Thoracic aorta (tissue), 2 donors: ENCODE results near the gene MED15. TPM values are rescaled to one million over a fixed set of nuclear protein-coding genes. Genes with fewer than 3 reads are reported as not detected.

Experiments used
- ATAC-seq: fragments of 150-250 bp; one replicate; pipeline ENCODE4 v1.8.0; 2017; ENCODE audit warnings: low read depth; ENCODE audit not compliant: insufficient number of reproducible peaks, low FRiP score
- DNase-seq: peaks from one replicate; pipeline ENCODE4 v3.0.0-alpha.2; 2020; ENCODE audit warnings: low spot score
- H3K27ac ChIP-seq, 2 donors: fragments of 200-600 bp; sonication (generic); 1 replicate in 1 of 2; 2 replicates in 1 of 2; pipeline ENCODE4 v1.5.1; 2016; ENCODE audit warnings: mild to moderate bottlenecking in 2 of 2, moderate library complexity in 2 of 2
- H3K27me3 ChIP-seq: fragments of 200-600 bp; sonication (generic); replicated peaks from 2 replicates; pipeline ENCODE4 v1.6.0; 2016; ENCODE audit warnings: mild to moderate bottlenecking; ENCODE audit not compliant: insufficient read depth
- H3K36me3 ChIP-seq: fragments of 200-600 bp; sonication (generic); one replicate; pipeline ENCODE4 v1.5.1; 2016
- H3K4me1 ChIP-seq, 2 donors: fragments of 200-600 bp; sonication (generic); 1 replicate in 1 of 2; 2 replicates in 1 of 2; pipeline versions ENCODE4 v1.5.1 to v1.6.0; 2016; ENCODE audit warnings: low read depth in 2 of 2, mild to moderate bottlenecking in 1 of 2; ENCODE audit not compliant: control insufficient read depth in 1 of 2
- H3K4me3 ChIP-seq: fragments of 200-600 bp; sonication (generic); 2 replicates; pipeline ENCODE4 v1.5.1; 2016; ENCODE audit warnings: mild to moderate bottlenecking
- H3K9me3 ChIP-seq: fragments of 200-600 bp; sonication (generic); 2 replicates; pipeline ENCODE4 v1.5.1; 2016
- CTCF ChIP-seq: fragments of 200-600 bp; sonication (generic); IDR thresholded peaks from one replicate; pipeline ENCODE4 v1.5.1; 2019; ENCODE audit warnings: antibody characterized with exemption
- total RNA-seq, 2 donors: library from RNA; depleted of rRNA; stranded (reverse); fragments of >200 nt; gene quantifications; one replicate each; pipeline versions ENCODE4 v1.1.0 to v1.2.3, GENCODE V29; 2016

Gene MED15
- total RNA-seq, 2 donors from 2014 or later = 78.9 to 98.6 TPM

DNA sequence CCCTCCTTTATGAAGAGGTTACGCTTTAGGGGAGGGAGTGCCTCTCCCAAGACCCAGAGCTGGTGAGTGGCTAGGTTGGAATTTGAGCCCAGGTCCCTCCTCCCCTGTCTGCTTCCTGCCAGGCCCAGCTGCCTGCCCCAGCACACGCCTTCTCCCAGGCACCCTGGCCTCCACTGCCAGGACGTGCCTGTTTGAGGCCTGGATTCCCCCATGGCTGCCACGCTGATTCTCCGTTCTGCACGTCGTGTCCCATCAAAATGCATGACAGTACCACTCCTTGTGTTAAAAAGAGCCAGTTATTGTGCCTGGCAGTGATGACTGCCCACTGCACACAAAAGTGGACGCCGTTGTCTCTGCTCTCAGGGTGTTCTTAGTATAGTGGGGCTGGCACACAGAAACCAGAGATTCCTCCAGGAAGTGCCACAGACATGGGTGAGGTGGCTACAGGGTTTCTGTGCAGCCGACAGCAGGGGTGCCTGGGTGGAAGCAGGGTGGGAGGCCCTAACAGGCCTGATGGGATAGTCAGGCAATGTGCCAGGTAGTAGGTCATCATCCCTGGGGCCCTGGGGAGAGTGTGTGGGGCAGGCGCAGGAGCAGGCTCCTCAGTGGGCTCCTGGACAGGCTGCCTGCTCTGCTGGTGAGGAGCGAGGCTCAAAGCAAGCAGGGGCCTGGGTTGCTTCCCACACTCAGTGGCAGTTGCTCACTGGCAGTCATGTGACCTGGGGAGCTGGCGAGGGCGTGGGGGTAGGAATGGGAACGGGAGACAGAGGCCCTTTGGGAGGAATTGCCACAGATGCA lies 24.2 kb downstream of the MED15 start:
- DNase-seq (no peak), ATAC-seq (peak; percentile 84)
- TF ChIP-seq CTCF = no peak
- Histone ChIP-seq H3K27me3 (no peaks in the 10 kb centered on the region), H3K36me3 (no peaks in the 10 kb centered on the region), H3K27ac (peak overlapping the region; percentile 89 to 93), H3K4me1 (peaks cover 41 to 54% of the 10 kb centered on the region in 2 donors), H3K4me3 (peak overlapping the region; percentile 39), H3K9me3 (no peaks in the 10 kb centered on the region)

DNA sequence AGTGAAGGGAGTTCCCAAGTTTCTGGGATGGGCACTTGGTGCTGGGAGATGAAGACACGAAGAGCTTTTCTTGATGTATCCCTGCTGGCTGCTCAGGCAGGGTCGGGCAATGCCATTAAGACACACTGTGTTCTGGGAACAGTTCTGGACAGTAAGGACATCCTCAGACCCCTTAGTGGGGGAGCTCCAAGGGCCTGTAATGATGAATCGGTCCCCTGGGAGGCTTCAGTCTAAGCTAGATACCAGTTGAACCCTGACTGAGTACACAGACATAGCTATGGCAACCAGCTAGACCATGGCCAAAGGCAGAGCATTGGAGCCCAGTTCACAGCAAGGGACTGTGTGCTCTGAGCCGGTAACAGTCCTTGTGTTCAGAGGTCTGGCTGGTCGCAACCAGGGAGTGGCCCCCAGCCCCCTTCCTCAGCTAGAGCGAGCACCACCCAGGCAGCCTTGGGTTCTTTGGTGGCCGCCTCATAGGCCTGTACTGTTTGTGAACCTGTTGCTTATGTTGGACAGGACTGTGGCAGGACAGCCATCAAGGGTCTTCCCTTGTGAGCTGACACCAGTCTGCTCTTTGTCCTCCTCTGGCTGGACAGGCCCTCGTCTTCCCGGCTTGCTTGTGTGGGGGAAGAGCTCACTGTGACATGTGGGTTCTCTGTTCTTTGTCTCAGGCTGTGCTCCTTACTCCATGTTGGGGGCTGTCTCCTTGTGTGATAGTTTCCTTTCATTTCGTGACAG lies 25.0 kb downstream of the MED15 start:
- ATAC-seq = peak; percentile 9
- H3K4me1 ChIP-seq = peaks cover 38 to 55% of the 10 kb centered on the region in 2 donors
- H3K9me3 ChIP-seq = no peaks in the 10 kb centered on the region
- DNase-seq = no peak
- peaks cover 7% of the 10 kb centered on the region for H3K36me3 ChIP-seq
- H3K27me3 ChIP-seq = no peaks in the 10 kb centered on the region
- H3K4me3 ChIP-seq = peak overlapping the region; percentile 39
- TF ChIP-seq CTCF = no peak
- peak overlapping the region; percentile 89 to 93 for H3K27ac ChIP-seq

DNA sequence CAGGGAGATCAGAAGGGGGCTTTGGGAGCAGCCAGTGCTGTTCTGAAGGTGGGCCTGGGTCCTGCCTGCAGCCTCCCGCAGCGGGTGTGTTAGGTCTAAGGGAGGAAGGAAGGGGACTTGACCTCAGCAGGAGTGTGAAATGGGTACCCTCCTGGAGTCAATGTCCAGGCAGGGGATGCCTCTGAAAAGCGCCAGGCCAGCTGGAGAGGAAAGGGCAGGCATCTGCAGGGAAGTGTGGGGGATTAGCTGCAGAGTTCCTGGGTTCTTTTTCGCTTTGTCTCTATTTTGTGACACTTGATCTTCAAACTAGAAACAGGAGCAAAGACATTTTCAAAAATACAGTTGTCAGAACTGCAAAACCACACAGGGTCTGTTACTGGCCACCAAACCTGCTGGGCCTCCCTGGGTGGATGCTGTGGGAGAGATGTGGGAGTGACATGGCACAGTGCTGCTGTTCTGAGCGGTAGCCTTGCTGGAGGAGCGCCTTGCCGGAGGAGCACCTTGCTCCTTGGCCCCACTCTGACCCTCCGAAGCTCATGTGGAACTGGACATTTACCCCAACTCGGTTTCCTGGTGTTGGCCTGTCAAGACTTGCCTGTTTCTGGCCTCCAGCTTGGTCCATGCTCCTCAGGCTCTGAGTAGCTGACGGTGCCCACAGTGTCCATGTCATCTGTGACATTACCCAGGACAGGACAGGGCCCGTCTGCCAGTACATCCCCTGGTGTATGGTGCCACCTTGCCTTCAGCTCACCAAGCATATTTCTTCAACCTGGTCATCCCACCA lies 25.9 kb downstream of the MED15 start:
- no peak for ATAC-seq
- H3K4me1 ChIP-seq = peaks cover 38 to 55% of the 10 kb centered on the region in 2 donors

DNA sequence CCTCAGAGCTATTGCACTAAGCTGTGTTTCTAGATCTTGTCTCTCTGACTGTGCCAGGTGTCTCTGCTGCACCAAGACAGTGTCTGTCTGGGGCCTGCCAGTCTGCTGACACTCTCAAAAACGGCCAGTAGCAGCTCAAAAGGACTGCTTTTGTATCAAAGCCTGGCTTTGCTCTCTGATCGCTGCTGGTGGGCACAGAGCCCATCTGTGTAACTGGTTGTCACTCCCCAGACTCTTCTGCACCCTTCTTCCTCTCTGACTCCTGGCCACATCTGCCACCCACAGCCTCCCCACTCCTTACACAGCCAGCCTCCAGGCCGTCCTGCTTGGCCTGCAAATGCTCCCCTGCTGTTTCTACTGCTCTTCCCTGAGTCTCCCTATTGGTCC lies 26.5 kb downstream of the MED15 start:
- no peak overlapping the region for H3K4me3 ChIP-seq
- no peaks in the 10 kb centered on the region for H3K9me3 ChIP-seq
- peaks cover 38 to 55% of the 10 kb centered on the region in 2 donors for H3K4me1 ChIP-seq
- H3K36me3 ChIP-seq = peaks cover 12% of the 10 kb centered on the region
- ATAC-seq = no peak
- DNase-seq = no peak
- no peaks in the 10 kb centered on the region for H3K27me3 ChIP-seq
- no peak for TF ChIP-seq CTCF
- peak overlapping the region; percentile 89 to 93 for H3K27ac ChIP-seq

More for the DNA sequence above, 25.9 kb downstream of the MED15 start:
- no peak overlapping the region for H3K4me3 ChIP-seq
- no peak for TF ChIP-seq CTCF
- DNase-seq = no peak
- peak overlapping the region; percentile 89 to 93 for H3K27ac ChIP-seq
- no peaks in the 10 kb centered on the region for H3K9me3 ChIP-seq
- peaks cover 12% of the 10 kb centered on the region for H3K36me3 ChIP-seq
- H3K27me3 ChIP-seq = no peaks in the 10 kb centered on the region
